ENCODE measurements around the gene ANKRD34B. TPM values are rescaled to one million over a fixed set of nuclear protein-coding genes. Genes with fewer than 3 reads are reported as not detected.

ANKRD34B gene
- total and polyA plus RNA-seq, 10 of the 15 experiments (the other 5 are each of a cell fraction or from before 2014, with no cell fraction given), result under 0.01 TPM; not detected in 9

DNA sequence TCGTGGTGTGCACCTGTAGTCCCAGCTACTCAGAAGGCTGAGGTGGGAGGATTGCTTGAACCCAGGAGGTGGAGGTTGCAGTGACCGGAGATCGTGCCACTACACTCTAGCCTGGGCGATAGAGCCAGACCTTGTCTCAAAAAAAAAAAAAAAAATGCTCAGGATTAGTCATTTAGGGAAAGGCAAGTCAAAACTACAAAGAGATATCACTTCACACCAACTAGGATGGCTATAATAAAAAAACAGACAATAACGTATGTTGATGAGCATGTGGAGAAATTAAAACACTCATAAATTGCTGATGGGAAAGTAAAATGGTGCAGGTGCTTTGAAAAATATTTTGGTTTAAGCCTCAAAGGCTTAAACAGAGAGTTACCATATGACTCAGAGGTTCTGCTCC is 6.3 kb upstream of the ANKRD34B start (continued):
- TF ChIP-seq MYC (IDR thresholded peaks at IDR 0.05; ENCODE audit: insufficient read depth, insufficient read length, insufficient replicate concordance, low read length, severe bottlenecking) (no peak), ETV6 (conservative IDR thresholded peaks at IDR 0.05 in 1 of 2, IDR thresholded peaks at IDR 0.05 in 1 of 2; ENCODE audit: borderline replicate concordance in 1 of 2, low read depth in 1 of 2) (no peak), YBX1 (IDR thresholded peaks at IDR 0.05) (no peak), TCF12 (IDR thresholded peaks at IDR 0.05; ENCODE audit: low read depth, low read length) (no peak), TARDBP (IDR thresholded peaks at IDR 0.05; ENCODE audit: borderline replicate concordance) (no peak), STAT3 (IDR thresholded peaks at IDR 0.05; ENCODE audit: low read depth, low read length) (no peak), ZNF384 (IDR thresholded peaks at IDR 0.05; ENCODE audit: borderline replicate concordance, low read depth, low read length) (peak; percentile 36; the same call in 1 of the 2 replicates), RCOR1 (conservative IDR thresholded peaks at IDR 0.05; ENCODE audit: low read depth, low read length) (no peak), GABPA (IDR thresholded peaks at IDR 0.05; ENCODE audit: low read depth) (no peak), NFYA (IDR thresholded peaks at IDR 0.05; ENCODE audit: borderline replicate concordance, low read depth, low read length) (no peak)
- TF ChIP-seq, protein P1, sequence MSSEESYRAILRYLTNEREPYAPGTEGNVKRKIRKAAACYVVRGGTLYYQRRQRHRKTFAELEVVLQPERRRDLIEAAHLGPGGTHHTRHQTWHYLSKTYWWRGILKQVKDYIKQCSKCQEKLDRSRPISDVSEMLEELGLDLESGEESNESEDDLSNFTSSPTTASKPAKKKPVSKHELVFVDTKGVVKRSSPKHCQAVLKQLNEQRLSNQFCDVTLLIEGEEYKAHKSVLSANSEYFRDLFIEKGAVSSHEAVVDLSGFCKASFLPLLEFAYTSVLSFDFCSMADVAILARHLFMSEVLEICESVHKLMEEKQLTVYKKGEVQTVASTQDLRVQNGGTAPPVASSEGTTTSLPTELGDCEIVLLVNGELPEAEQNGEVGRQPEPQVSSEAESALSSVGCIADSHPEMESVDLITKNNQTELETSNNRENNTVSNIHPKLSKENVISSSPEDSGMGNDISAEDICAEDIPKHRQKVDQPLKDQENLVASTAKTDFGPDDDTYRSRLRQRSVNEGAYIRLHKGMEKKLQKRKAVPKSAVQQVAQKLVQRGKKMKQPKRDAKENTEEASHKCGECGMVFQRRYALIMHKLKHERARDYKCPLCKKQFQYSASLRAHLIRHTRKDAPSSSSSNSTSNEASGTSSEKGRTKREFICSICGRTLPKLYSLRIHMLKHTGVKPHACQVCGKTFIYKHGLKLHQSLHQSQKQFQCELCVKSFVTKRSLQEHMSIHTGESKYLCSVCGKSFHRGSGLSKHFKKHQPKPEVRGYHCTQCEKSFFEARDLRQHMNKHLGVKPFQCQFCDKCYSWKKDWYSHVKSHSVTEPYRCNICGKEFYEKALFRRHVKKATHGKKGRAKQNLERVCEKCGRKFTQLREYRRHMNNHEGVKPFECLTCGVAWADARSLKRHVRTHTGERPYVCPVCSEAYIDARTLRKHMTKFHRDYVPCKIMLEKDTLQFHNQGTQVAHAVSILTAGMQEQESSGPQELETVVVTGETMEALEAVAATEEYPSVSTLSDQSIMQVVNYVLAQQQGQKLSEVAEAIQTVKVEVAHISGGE (CRISPR knock-in tag; IDR thresholded peaks at IDR 0.05), result no peak
- TF ChIP-seq, protein P2, sequence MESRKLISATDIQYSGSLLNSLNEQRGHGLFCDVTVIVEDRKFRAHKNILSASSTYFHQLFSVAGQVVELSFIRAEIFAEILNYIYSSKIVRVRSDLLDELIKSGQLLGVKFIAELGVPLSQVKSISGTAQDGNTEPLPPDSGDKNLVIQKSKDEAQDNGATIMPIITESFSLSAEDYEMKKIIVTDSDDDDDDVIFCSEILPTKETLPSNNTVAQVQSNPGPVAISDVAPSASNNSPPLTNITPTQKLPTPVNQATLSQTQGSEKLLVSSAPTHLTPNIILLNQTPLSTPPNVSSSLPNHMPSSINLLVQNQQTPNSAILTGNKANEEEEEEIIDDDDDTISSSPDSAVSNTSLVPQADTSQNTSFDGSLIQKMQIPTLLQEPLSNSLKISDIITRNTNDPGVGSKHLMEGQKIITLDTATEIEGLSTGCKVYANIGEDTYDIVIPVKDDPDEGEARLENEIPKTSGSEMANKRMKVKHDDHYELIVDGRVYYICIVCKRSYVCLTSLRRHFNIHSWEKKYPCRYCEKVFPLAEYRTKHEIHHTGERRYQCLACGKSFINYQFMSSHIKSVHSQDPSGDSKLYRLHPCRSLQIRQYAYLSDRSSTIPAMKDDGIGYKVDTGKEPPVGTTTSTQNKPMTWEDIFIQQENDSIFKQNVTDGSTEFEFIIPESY (IDR thresholded peaks at IDR 0.05), result no peak

Measured in GM12878 (cell line).